ENCODE results near the gene GLP1R.

GLP1R gene

GRCh38 chr6:39048481-39049399 is at the start of gene GLP1R:
GLP1R (plus strand) TSS chr6:39048781; CDS start chr6:39048841, 60 bp downstream.
- no peak for DNase-seq (ENCODE audit: low read depth)

DNA sequence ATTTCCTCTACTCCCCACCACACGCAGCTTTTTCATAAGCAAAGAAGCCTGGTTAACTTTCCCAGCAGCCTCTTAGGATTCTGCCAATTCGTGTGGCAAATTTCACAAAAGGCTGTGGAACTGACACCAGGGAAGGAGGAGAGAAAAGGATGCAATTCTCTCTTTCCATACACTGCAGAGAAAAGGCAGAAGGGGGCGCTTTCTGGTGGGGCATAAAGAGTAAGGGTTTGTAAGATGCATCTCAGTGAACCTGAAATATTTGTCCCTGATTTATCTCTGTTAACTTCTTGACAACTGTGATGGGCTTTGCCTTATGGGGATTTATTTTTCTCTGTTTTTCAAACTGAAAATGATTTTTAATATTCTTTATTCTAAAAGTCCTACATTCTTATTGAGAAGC is 45.5 kb upstream of the GLP1R start:
- DNase-seq (ENCODE audit: low read depth) = no peak

- no peak for DNase-seq (ENCODE audit: low read depth)
These were observed 45.1 kb upstream of the GLP1R start for GRCh38 chr6:39003492-39003891.

DNA sequence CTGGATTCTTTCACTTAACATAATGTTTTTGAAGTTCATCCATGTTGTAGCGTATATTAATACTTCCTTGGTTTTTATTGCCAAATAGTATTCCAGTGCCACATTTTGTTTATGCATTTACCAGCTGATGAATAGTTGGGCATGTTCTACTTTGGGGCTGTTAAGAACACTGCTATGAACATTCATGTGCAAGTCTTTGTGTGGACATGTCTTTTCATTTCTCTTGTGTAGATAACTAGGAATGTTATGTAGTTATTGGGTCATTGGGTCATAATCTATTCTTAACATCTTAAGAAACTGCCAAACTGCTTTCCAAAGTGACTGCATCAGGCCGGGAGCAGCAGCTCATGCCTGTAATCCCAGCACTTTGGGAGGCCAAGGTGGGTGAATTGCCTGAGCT is 43.8 kb upstream of the GLP1R start:
- no peak for DNase-seq (ENCODE audit: low read depth)

DNA sequence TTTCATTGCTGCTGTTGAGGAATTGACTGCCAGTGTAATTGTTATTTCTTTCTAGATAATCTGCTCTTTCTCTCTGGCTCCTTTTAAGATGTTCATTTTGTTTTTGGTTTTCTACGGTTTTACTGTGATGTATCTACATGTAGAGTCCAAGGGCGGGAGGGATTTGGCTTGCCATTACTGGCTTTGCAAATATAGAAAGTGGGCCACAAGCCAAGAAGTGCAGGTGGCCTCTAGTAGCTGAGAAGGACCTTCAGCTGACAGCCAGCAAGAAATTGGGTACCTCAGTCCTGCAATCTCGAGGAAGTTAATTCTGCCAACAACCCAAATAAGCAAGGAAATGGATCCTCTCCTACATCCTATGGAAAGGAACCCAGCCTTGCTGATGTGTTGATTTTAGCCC is 42.8 kb upstream of the GLP1R start:
- DNase-seq (ENCODE audit: low read depth) = no peak

DNA sequence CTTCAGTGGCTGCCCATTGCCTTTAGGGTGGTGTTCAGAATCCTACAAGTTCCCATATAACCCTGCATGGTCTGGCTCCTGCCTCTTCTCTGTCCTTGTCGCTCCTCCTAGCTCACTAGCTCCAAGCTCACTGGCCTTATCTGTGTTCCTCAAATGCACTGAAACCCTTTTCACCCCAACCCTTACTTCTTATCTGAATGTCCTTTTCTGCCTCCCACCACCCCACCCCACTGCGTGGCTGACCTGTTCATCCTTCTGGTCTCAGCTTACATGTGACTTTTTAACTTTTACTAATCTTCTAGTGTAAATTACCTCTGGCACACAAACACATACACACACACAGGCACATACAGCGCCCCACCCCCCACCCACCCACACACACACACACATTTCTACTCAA is 41.0 kb upstream of the GLP1R start:
- DNase-seq (ENCODE audit: low read depth) = no peak

DNA sequence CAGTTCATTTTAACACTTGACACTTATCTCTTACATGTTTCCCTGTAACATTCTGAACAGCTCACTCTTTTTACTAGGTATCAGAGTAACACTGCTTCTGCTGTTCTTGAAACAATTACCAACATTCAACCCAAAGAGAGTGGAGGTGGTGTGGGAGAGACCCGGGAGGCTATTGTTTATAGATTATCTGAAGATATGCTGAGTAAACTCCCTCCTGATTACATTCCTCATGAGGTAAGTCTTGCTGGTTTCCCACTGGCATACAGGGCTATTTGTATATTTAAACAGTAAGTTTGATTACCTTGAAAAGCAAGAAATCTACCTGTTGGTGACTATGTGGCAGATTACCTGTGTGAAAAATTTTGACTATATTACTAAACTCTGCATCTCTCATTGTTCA is 39.8 kb upstream of the GLP1R start:
- DNase-seq (ENCODE audit: low read depth) = no peak

DNA sequence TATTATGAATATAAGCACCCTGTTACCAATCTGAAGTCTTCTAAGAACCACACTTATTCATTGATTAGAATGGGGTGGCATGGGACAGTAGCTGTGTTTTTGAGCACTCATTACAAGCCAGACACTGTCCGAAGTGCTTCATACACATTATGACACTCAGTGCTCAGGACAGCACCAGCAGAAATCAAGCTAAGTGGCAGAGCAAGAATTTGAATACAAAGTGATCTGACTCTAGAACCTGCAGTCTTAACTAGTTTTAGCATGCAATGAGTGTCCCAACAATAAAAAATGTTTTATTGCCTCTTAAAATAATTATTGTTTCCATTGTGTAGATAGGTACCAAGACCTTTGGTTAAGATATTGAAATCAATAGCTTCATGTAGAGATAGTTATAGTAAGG is 39.1 kb upstream of the GLP1R start:
- no peak for DNase-seq (ENCODE audit: low read depth)

GRCh38 chr6:39016839-39017546 is 31.6 kb upstream of the GLP1R start:
- no peak for DNase-seq (ENCODE audit: low read depth)

GRCh38 chr6:39017547-39017880 is 31.1 kb upstream of the GLP1R start:
- no peak for DNase-seq (ENCODE audit: low read depth)

DNA sequence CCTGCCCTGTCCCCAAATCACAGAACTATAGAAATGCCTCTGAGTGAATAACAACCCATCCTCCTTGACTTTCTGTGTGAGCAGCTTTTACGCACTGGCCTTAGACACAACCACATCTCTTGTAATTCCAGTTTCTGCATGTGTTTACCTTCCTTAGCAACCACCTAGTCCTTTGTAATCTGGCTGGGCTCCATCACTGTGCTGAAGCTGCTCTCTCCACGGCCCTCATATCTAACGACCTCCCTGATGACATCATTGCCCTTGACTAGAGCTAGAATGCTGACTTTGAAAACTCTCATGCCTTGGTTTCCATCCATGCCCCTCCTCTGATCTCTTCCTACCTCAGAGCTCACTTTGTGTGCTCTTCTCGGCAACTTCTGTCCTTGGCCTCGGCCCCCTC is 30.5 kb upstream of the GLP1R start:
- DNase-seq (ENCODE audit: low read depth) = no peak

DNA sequence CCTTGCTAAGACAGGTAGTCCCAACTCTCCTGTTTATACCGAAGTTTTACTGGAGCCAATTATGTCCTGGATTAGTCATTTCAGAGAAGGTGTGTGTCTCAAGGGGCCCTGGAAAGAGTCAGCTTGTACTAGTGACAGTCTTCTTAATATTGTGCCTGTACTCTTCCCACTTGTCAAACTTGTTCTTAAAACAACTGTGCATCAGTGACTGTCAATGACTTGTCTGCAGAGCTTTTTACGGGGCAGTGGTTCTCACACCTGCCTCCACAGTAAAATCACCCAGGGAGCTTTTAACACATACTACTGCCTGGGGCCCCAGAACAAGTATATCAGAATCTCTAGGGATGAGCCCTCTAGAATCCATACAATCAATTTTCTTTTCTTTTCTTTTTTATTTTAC is 28.4 kb upstream of the GLP1R start:
- no peak for DNase-seq (ENCODE audit: low read depth)

DNA sequence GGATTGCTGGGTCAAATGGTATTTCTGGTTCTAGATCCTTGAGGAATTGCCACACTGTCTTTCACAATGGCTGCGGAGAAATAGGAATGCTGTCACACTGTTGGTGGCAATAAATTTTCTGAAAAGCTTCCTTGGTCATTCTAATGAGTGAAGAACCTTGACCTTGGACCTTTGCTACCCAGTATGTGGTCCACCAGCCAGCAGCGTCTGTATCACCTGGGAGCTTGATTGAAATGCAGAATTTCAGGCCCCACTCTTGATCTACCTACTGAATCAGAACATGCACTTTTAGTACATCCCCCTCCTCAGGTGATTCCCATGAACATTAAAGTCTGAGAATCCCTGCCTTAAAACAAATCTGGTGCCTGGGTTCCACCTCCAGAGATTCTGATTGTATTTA is 27.5 kb upstream of the GLP1R start:
- DNase-seq (ENCODE audit: low read depth) = no peak

- DNase-seq (ENCODE audit: low read depth) = no peak
These were observed 26.8 kb upstream of the GLP1R start for GRCh38 chr6:39021779-39022178.

- no peak for DNase-seq (ENCODE audit: low read depth)
These were observed 22.4 kb upstream of the GLP1R start for GRCh38 chr6:39026175-39026574.

DNA sequence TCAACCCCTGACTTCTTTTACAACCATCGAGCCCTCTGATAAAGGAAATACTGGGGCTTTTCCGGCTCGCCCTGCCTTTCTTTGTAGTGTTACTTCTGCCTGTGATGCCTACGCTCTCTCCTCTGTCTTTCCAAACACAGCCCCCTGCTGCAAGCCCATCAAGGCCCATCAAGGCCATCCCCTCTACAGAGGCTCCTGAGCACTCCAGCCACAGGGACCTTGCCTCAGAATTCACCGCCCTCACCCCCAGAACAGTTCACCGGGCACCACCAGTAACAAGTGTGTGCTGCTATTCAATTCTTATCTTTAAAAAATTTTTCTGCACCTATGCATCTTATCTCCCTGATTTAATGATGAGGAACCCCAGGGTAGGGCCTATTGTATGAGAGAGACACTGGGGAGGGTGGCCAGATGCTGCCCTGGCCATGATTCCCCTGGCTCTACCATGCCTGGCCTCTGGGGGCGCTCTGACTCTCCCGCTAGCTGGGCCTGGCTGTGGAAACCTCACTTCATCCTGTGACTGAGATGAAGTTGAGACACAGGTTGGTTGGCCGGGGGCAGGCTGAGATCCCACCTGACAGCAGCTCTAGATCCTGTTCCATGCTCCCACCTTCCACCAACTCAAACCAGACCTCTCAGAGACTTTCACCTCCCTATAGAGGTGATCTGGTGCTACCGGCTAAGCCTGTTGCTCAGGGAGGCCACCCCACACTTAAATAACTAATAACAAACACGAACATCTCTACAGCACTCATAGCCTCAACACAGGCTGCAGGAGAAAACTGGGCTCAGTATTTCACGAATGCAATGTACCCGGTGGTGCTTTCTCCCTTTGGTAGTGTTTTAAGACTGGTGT is 19.2 kb upstream of the GLP1R start:
- no peak for DNase-seq (ENCODE audit: low read depth)

GRCh38 chr6:39035681-39036080 is 12.9 kb upstream of the GLP1R start:
- no peak for DNase-seq (ENCODE audit: low read depth)

- no peak for DNase-seq (ENCODE audit: low read depth)
These were observed 11.5 kb upstream of the GLP1R start for GRCh38 chr6:39037082-39037508.

DNA sequence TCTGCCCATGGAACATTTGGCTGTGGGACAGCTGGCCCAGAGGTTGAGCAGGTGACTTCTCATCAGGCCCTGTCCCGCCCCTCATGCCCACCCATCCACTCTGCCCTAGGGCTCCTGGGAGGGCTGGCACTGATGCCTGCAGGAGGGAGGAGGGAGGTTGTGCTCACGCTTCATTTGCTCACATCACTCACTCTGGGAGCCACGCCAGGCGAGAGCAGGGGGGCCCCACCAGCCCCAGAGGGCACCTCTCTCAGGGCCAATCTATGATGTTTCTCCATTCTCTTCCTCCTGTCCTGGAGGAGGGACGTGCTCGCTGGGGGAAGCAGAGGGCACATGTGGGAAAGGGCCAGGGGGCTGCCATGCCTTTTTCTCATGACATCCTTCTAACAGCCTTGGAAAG is 10.9 kb upstream of the GLP1R start:
- no peak for DNase-seq (ENCODE audit: low read depth)

DNA sequence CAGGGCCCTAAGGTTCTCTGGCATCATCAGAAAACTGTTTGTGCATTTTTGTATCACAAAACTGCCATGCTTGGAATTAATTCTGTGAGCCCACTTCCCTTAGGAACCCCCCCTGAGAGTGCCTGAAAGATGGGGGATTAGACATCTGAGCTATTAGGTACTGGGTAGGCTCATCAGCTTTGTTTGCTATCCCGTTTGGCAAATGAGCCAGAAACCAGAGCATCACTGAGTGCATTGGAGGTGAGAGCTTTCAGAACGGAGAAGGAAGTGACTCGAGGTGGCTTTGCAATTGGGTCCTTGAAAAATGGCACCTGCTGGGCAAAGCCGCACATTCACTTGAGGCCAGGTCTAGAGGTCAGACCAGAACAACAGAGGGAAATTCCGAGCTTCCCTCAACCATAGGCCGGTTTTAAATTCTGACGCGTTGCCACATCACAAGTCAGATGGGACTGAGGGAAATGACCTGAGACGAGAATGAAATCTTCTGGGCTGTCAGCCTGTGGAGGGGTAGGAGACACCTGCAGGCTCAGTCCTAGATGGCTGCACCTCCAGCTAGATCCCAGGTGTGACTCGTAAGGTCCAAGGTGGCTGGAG is 8.4 kb upstream of the GLP1R start:
- DNase-seq (ENCODE audit: low read depth) = no peak

GRCh38 chr6:39041072-39041471 is 7.5 kb upstream of the GLP1R start:
- no peak for DNase-seq (ENCODE audit: low read depth)

DNA sequence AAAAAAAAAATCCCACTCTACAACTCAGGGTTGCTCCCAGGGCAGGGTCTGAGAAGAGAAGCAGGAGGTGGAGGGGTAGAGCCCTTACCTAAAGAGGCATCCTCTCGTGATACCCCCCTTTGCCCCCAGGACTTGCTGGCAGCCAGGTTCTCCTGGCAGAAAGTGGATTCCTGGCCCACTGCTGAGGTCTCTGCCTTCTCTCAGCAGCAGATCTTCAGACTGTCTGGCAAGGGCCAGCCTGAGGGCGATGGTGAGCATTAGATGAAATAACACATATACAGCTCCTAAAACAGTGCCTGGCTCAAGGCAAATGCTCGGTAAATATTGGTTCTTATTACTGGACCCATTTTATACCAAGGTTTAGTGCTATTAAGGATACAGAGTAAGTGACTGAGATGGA is 4.8 kb upstream of the GLP1R start:
- no peak for DNase-seq (ENCODE audit: low read depth)

Measured in fibroblast of gingiva (primary cell).